ENCODE results near the gene RUNX1. TPM values are rescaled to one million over a fixed set of nuclear protein-coding genes. Genes with fewer than 3 reads are reported as not detected.
A peak's percentile ranks its signal among the peaks of the same experiment; 100 is the strongest.

Gene RUNX1
- total and polyA plus RNA-seq, 2 of the 13 experiments (the other 11 are each of a cell fraction or from before 2014, with no cell fraction given), result 5.4 to 6.4 TPM

DNA sequence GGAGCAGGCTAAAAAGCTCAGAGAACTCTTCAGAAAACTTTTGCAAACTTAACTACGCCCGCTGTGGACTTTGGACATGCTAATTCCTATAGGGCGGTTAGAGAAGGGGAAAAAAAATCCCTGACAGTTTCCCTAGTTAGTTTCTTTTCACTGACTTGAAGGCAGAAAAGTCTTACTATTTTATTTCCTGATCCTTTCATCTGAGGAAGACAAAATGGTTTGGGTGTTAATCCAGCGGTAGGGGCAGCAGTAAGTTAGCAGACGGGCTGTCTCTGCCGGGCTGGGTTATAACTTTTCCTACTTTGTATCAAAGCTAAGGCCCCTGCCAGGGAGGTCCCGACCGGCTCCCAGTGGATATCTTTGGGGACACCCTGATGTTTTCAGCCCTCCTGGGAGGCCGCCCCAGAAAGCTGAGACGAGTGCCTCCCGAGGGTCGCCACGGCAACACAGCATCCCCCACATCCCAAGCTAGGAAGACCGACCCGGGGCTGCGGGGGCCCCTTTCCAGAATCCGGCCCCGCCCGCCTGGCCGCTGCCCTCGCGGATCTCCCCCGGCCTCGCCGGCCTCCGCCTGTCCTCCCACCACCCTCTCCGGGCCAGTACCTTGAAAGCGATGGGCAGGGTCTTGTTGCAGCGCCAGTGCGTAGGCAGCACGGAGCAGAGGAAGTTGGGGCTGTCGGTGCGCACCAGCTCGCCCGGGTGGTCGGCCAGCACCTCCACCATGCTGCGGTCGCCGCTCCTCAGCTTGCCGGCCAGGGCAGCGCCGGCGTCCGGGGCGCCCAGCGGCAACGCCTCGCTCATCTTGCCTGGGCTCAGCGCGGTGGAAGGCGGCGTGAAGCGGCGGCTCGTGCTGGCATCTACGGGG, 162.6 kb downstream of the RUNX1 start (continued):
- TF ChIP-seq LCORL (IDR thresholded peaks at IDR 0.05) (no peak), LCORL (CRISPR knock-in tag; IDR thresholded peaks at IDR 0.05) (no peak), RFX3 (CRISPR knock-in tag; IDR thresholded peaks at IDR 0.05) (no peak), JUND (CRISPR knock-in tag; IDR thresholded peaks at IDR 0.05) (no peak), MYNN (CRISPR knock-in tag; IDR thresholded peaks at IDR 0.05; ENCODE audit: low read depth) (no peak), ZFP37 (CRISPR knock-in tag; IDR thresholded peaks at IDR 0.05; ENCODE audit: borderline replicate concordance) (no peak; the same call in 1 of the 2 replicates), ZNF3 (CRISPR knock-in tag; IDR thresholded peaks at IDR 0.05) (no peak), ZNF282 (IDR thresholded peaks at IDR 0.05; ENCODE audit: partially characterized antibody) (no peak)
- TF ChIP-seq, protein P1, sequence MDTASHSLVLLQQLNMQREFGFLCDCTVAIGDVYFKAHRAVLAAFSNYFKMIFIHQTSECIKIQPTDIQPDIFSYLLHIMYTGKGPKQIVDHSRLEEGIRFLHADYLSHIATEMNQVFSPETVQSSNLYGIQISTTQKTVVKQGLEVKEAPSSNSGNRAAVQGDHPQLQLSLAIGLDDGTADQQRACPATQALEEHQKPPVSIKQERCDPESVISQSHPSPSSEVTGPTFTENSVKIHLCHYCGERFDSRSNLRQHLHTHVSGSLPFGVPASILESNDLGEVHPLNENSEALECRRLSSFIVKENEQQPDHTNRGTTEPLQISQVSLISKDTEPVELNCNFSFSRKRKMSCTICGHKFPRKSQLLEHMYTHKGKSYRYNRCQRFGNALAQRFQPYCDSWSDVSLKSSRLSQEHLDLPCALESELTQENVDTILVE (CRISPR knock-in tag; IDR thresholded peaks at IDR 0.05), result no peak
- TF ChIP-seq, protein P2, sequence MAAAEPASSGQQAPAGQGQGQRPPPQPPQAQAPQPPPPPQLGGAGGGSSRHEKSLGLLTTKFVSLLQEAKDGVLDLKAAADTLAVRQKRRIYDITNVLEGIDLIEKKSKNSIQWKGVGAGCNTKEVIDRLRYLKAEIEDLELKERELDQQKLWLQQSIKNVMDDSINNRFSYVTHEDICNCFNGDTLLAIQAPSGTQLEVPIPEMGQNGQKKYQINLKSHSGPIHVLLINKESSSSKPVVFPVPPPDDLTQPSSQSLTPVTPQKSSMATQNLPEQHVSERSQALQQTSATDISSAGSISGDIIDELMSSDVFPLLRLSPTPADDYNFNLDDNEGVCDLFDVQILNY (CRISPR knock-in tag; conservative IDR thresholded peaks at IDR 0.05), result no peak

DNA sequence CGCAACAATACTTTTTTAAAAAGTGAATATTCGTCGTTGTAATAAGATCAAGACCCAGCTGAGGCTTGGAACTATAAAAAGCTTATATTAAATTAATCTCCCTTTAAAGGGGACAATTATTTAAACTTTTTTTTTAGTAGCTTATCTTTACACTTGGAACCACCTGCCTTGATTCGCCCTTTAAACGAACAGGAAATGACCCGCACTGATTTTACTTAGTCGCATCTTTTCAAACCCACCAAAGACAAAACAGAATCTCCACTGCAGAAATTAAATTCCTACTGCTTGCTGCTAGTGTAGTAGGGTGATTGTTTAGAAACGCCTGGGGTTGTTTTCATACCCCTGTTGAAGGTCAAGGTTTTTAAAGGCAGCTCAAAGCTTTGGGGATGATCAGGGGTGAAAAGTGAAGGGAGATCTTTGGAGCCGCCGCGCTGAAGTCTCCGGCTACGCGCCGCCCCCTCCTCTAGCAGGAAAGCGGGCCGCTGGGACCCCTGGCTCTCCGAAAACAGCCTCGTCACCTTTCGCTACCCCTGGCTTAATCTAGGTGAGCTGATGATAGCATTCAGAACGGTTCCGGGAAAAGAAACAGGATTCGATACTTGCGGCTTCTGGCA, 163.4 kb downstream of the RUNX1 start:
- in situ Hi-C loops (cut with HindIII; ENCODE audit: extremely low pct_ligation_motif_present, low pct_unique_long_range_greater_than_20kb), result loop anchor here (5.0 to 25.0 kb wide), 5 partner anchors 83 to 1052 kb away; no protein-coding TSS in a partner anchor
- Histone ChIP-seq H3K27me3 (ENCODE audit: control insufficient read depth in 1 of 2, insufficient read depth in 2 of 2, low read length in 2 of 2) (no peaks in the 10 kb centered on the region; a peak in 1 of 5 replicates), H4K20me1 (ENCODE audit: insufficient read depth, low read length) (no peaks in the 10 kb centered on the region), H3K27ac (ENCODE audit: extremely low read length, insufficient read depth, low read length) (peak overlapping the region; percentile 78), H3K79me2 (ENCODE audit: insufficient read depth, low read length) (peaks cover 74% of the 10 kb centered on the region), H2AFZ (ENCODE audit: low read length) (no peak overlapping the region), H3K9me3 (ENCODE audit: low read length) (no peaks in the 10 kb centered on the region), H3K4me2 (ENCODE audit: low read depth, low read length) (peak overlapping the region; percentile 81), H3K4me3 (replicated peaks in 1 of 3; ENCODE audit: insufficient read depth in 1 of 3, low read depth in 2 of 3, low read length in 3 of 3) (peak overlapping the region; percentile 86 to 96 (median 94)), H3K4me1 (ENCODE audit: insufficient read depth, low read length) (peaks cover 45% of the 10 kb centered on the region), H3K9ac (ENCODE audit: insufficient read depth, low read depth, low read length) (peak overlapping the region; percentile 84), H3K36me3 (replicated peaks in 1 of 2; ENCODE audit: control insufficient read depth in 1 of 2, insufficient read depth in 2 of 2, low read length in 2 of 2) (no peaks in the 10 kb centered on the region)
- BruUV-seq (replicated peaks), result TSS peak; percentile 18
- peak; percentile 4 for FAIRE-seq
- 3% methylated on average over 18 of the region's 24 CpGs for WGBS (ENCODE audit: low lambda C conversion rate)
- POLR2A ChIA-PET, result interaction anchor here (0.8 to 7.4 kb wide), 12 partner anchors 11 to 154 kb away, joined by 3 to 92 read pairs (median 6); no protein-coding TSS in a partner anchor
- intact Hi-C loops (cut with micrococcal nuclease; ENCODE audit: unreplicated experiment), result loop anchor here (5.0 to 10.0 kb wide), 4 partner anchors 68 to 1139 kb away; no protein-coding TSS in a partner anchor
- CTCF ChIA-PET (ENCODE audit: low intra/inter-chr PET ratio, low total read pairs), result no interaction called here
- DNase-seq (ENCODE audit: low spot score), result peak; percentile 21
- no peak for ATAC-seq
- TF ChIP-seq TBX2 (CRISPR knock-in tag; IDR thresholded peaks at IDR 0.05; ENCODE audit: borderline replicate concordance), result 0 out of 2 replicates have a peak, but pooled peaks have one; percentile 28
- TF ChIP-seq, protein P3, sequence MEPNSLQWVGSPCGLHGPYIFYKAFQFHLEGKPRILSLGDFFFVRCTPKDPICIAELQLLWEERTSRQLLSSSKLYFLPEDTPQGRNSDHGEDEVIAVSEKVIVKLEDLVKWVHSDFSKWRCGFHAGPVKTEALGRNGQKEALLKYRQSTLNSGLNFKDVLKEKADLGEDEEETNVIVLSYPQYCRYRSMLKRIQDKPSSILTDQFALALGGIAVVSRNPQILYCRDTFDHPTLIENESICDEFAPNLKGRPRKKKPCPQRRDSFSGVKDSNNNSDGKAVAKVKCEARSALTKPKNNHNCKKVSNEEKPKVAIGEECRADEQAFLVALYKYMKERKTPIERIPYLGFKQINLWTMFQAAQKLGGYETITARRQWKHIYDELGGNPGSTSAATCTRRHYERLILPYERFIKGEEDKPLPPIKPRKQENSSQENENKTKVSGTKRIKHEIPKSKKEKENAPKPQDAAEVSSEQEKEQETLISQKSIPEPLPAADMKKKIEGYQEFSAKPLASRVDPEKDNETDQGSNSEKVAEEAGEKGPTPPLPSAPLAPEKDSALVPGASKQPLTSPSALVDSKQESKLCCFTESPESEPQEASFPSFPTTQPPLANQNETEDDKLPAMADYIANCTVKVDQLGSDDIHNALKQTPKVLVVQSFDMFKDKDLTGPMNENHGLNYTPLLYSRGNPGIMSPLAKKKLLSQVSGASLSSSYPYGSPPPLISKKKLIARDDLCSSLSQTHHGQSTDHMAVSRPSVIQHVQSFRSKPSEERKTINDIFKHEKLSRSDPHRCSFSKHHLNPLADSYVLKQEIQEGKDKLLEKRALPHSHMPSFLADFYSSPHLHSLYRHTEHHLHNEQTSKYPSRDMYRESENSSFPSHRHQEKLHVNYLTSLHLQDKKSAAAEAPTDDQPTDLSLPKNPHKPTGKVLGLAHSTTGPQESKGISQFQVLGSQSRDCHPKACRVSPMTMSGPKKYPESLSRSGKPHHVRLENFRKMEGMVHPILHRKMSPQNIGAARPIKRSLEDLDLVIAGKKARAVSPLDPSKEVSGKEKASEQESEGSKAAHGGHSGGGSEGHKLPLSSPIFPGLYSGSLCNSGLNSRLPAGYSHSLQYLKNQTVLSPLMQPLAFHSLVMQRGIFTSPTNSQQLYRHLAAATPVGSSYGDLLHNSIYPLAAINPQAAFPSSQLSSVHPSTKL (CRISPR knock-in tag; IDR thresholded peaks at IDR 0.05), result 0 out of 2 replicates have a peak, but pooled peaks have one; percentile 31
- TF ChIP-seq ZBTB7A (CRISPR knock-in tag; IDR thresholded peaks at IDR 0.05), result peak; percentile 60; the same call in 1 of the 2 replicates
- no peak for TF ChIP-seq CC2D1A (CRISPR knock-in tag; IDR thresholded peaks at IDR 0.05)
- TF ChIP-seq PHF8 (CRISPR knock-in tag; IDR thresholded peaks at IDR 0.05), result peak; percentile 31; the same call in 1 of the 2 replicates
- TF ChIP-seq NR2F2 (IDR thresholded peaks at IDR 0.05; ENCODE audit: borderline replicate concordance, low read depth), result peak; percentile 41; the same call in 1 of the 2 replicates

All from HepG2 (cell line).